K562 (cell line): ENCODE data around the gene DPP9. TPM values are rescaled to one million over a fixed set of nuclear protein-coding genes. Genes with fewer than 3 reads are reported as not detected.
A peak's percentile ranks its signal among the peaks of the same experiment; 100 is the strongest.

Source experiments
- ARID1B ChIP-seq: fragments of 450-650 bp; IDR thresholded peaks from 2 replicates; pipeline ENCODE4 v1.6.1; 2016; ENCODE audit warnings: antibody characterized with exemption, mild to moderate bottlenecking, inconsistent platforms
- ELF2 ChIP-seq: fragments of 250-450 bp; sonication (Bioruptor Pico); IDR thresholded peaks from 2 replicates; pipeline ENCODE4 v1.5.0; 2021; ENCODE audit warnings: mild to moderate bottlenecking
- FOXK1 ChIP-seq: sonication (generic); formaldehyde crosslinking; IDR thresholded peaks from 2 replicates; pipeline ENCODE4 v1.8.0; 2022; ENCODE audit warnings: missing genetic modification reagents, mild to moderate bottlenecking, borderline replicate concordance
- GATA2 ChIP-seq: sonication (generic); formaldehyde crosslinking; IDR thresholded peaks from 2 replicates; pipeline ENCODE4 v1.4.0; 2020; ENCODE audit warnings: mild to moderate bottlenecking, missing genetic modification reagents
- HDAC2 ChIP-seq: fragments of 450-650 bp; IDR thresholded peaks from 2 replicates; pipeline ENCODE4 v1.6.1; 2016; ENCODE audit warnings: mild to moderate bottlenecking
- KHSRP ChIP-seq: fragments of 450-650 bp; IDR thresholded peaks from 2 replicates; pipeline ENCODE4 v1.6.1; 2017
- LEF1 ChIP-seq: fragments of 450-650 bp; IDR thresholded peaks from 2 replicates; pipeline ENCODE4 v1.6.1; 2016; ENCODE audit warnings: mild to moderate bottlenecking
- NFXL1 ChIP-seq: fragments of 450-650 bp; formaldehyde crosslinking; IDR thresholded peaks from 2 replicates; pipeline ENCODE4 v1.4.0; 2021; ENCODE audit warnings: mild to moderate bottlenecking
- NR2C1 ChIP-seq, 2 experiments: fragments of 450-650 bp; IDR thresholded peaks; 2 replicates each; pipeline ENCODE4 v1.6.1; 2017; ENCODE audit warnings: mild to moderate bottlenecking in 2 of 2, antibody characterized with exemption in 1 of 2, inconsistent platforms in 1 of 2, missing compliant biosample characterization in 1 of 2, missing genetic modification characterization in 1 of 2
- SMAD4 ChIP-seq: fragments of 250-450 bp; sonication (Bioruptor Pico); conservative IDR thresholded peaks from 2 replicates; pipeline ENCODE4 v1.8.0; 2021; ENCODE audit warnings: inconsistent platforms, mild to moderate bottlenecking, moderate library complexity
- TCFL5 ChIP-seq: fragments of 250-450 bp; sonication (Bioruptor Pico); conservative IDR thresholded peaks from 2 replicates; pipeline ENCODE4 v1.6.1; 2021; ENCODE audit warnings: mild to moderate bottlenecking, moderate library complexity, matching md5 sums
- TOE1 ChIP-seq, 2 experiments: fragments of 450-650 bp in 1 of 2; sonication (generic) in 1 of 2; formaldehyde crosslinking in 1 of 2; IDR thresholded peaks; 2 replicates each; pipeline versions ENCODE4 v1.7.1 to v1.8.0; 2016 to 2022; ENCODE audit warnings: borderline replicate concordance in 2 of 2, mild to moderate bottlenecking in 2 of 2, antibody characterized with exemption in 1 of 2, inconsistent platforms in 1 of 2, low read depth in 1 of 2, missing genetic modification reagents in 1 of 2, moderate library complexity in 1 of 2
- ZNF175 ChIP-seq: fragments of 200-800 bp; sonication (Bioruptor generic); IDR thresholded peaks from 2 replicates; pipeline ENCODE4 v1.6.1; 2016; ENCODE audit warnings: low read depth, mild to moderate bottlenecking, missing genetic modification characterization, missing compliant biosample characterization
- ZNF354B ChIP-seq: fragments of 250-450 bp; sonication (Bioruptor Pico); IDR thresholded peaks from 2 replicates; pipeline ENCODE4 v1.4.0; 2020
- ZNF764 ChIP-seq: fragments of 250-450 bp; sonication (Bioruptor Pico); IDR thresholded peaks from 2 replicates; pipeline ENCODE4 v1.4.0; 2020; ENCODE audit warnings: low read depth, mild to moderate bottlenecking, moderate library complexity
- polyA plus RNA-seq, 8 experiments: library from polyadenylated mRNA; depleted of rRNA in 4 of 8; stranded (reverse) in 5 of 8; unstranded in 3 of 8; fragments of >200 nt; fragmentation: Nextera tagmentation in 2 of 8; fragmentation: Illumina TruSeq in 1 of 8; extraction: Ambion mirVana in 2 of 8; extraction: Trizol in 1 of 8; gene quantifications; 2 replicates each; pipeline versions ENCODE4 v1.2.1 to v1.2.3, GENCODE V29; 2011 to 2014; ENCODE audit warnings: inconsistent platforms in 1 of 8, missing spikeins in 1 of 8
- total RNA-seq, 7 experiments: library from RNA; depleted of rRNA in 6 of 7; stranded (reverse); fragments of >200 nt in 6 of 7; fragmentation: Illumina TruSeq in 2 of 7; extraction: Trizol in 2 of 7; gene quantifications; 2 replicates each; pipeline versions ENCODE4 v1.2.1 to v1.2.3, GENCODE V29; 2011 to 2021; ENCODE audit warnings: low replicate concordance in 1 of 7
- TF ChIP-seq, protein P1 (sequence below): fragments of 250-450 bp; sonication (Bioruptor Pico); IDR thresholded peaks from 2 replicates; pipeline ENCODE4 v1.4.0; 2020; ENCODE audit warnings: mild to moderate bottlenecking, moderate library complexity, borderline replicate concordance
- TF ChIP-seq, protein P2 (sequence below), 2 experiments: fragments of 150-350 bp in 1 of 2; IDR thresholded peaks; 2 replicates each; pipeline ENCODE4 v1.6.1; 2012 to 2016; ENCODE audit warnings: low read depth in 2 of 2, low read length in 2 of 2, mild to moderate bottlenecking in 1 of 2, moderate library complexity in 1 of 2
- TF ChIP-seq, protein P3 (sequence below): sonication (generic); formaldehyde crosslinking; IDR thresholded peaks from 2 replicates; pipeline ENCODE4 v1.8.1; 2023; ENCODE audit warnings: mild to moderate bottlenecking, missing genetic modification reagents
- TF ChIP-seq, protein P4 (sequence below): fragments of 450-650 bp; formaldehyde crosslinking; IDR thresholded peaks from 2 replicates; pipeline ENCODE4 v1.4.0; 2022; ENCODE audit warnings: mild to moderate bottlenecking, moderate library complexity

DPP9 gene
- total and polyA plus RNA-seq, 9 of the 15 experiments (the other 6 are each of a cell fraction or from before 2014, with no cell fraction given) = 0.90 to 66.7 (median 24.5) TPM

DNA sequence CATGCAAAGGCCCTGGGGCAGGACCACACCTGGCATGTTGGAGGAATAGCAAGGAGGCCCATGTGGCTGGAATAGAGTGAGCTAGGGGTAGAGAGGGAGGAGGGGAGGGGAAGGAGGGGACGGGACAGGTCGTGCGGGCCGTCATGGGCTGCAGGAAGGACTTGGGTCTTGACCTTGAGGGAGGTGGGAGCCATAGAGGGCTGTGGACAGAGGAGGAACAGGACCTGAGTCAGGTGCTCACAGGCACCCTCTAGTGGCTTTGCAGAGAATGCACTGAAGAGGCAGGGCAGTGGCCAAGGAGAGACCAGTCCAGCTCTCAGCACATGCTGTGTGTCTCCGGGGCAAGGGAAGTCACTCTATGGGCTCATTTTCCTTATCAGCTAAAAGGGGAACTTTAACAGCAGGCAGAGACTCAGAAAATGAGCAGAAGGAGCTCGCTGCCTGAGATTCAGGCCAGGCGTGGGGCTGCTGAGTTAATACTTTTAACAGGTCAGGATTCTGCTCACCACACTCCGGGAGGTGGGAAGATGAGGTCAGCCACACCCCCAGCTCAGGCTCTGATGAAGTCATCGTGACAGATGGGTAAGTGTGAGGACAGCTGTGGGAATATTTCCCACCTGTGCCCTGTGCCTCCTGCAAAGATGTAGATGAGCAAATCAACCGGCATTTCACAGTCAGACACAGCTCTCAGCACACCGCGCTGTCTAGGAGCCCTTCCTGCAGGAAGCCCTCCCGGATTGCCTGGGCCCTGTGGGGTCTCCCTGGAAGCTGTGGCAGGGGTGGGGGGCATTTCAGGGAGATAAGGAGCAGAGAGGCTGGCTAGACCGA is 90.3 kb downstream of the DPP9 start (continued):
- TF ChIP-seq FOXK1 (CRISPR knock-in tag) (0 out of 2 replicates have a peak, but pooled peaks have one; percentile 38), ZNF354B (CRISPR knock-in tag) (no peak), ARID1B (peak; percentile 41; the same call in 1 of the 2 replicates), GATA2 (CRISPR knock-in tag) (peak; percentile 86), SMAD4 (CRISPR knock-in tag) (0 out of 2 replicates have a peak, but pooled peaks have one; percentile 22), NFXL1 (CRISPR knock-in tag) (no peak), LEF1 (0 out of 2 replicates have a peak, but pooled peaks have one; percentile 34), ZNF764 (CRISPR knock-in tag) (no peak), TCFL5 (CRISPR knock-in tag) (no peak), KHSRP (no peak), ELF2 (no peak), TOE1 (IDR thresholded peaks at IDR 0.05; ENCODE audit: borderline replicate concordance) (peak; percentile 56; the same call in 1 of the 2 replicates), TOE1 (CRISPR knock-in tag; IDR thresholded peaks at IDR 0.05; ENCODE audit: borderline replicate concordance, low read depth) (no peak), NR2C1 (IDR thresholded peaks at IDR 0.05) (peak; percentile 29; the same call in 1 of the 2 replicates), NR2C1 (tag; IDR thresholded peaks at IDR 0.05) (no peak), HDAC2 (peak; percentile 98), ZNF175 (CRISPR knock-in tag) (no peak)
- TF ChIP-seq, protein P1, sequence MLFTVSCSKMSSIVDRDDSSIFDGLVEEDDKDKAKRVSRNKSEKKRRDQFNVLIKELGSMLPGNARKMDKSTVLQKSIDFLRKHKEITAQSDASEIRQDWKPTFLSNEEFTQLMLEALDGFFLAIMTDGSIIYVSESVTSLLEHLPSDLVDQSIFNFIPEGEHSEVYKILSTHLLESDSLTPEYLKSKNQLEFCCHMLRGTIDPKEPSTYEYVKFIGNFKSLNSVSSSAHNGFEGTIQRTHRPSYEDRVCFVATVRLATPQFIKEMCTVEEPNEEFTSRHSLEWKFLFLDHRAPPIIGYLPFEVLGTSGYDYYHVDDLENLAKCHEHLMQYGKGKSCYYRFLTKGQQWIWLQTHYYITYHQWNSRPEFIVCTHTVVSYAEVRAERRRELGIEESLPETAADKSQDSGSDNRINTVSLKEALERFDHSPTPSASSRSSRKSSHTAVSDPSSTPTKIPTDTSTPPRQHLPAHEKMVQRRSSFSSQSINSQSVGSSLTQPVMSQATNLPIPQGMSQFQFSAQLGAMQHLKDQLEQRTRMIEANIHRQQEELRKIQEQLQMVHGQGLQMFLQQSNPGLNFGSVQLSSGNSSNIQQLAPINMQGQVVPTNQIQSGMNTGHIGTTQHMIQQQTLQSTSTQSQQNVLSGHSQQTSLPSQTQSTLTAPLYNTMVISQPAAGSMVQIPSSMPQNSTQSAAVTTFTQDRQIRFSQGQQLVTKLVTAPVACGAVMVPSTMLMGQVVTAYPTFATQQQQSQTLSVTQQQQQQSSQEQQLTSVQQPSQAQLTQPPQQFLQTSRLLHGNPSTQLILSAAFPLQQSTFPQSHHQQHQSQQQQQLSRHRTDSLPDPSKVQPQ = no peak
- TF ChIP-seq, protein P2, sequence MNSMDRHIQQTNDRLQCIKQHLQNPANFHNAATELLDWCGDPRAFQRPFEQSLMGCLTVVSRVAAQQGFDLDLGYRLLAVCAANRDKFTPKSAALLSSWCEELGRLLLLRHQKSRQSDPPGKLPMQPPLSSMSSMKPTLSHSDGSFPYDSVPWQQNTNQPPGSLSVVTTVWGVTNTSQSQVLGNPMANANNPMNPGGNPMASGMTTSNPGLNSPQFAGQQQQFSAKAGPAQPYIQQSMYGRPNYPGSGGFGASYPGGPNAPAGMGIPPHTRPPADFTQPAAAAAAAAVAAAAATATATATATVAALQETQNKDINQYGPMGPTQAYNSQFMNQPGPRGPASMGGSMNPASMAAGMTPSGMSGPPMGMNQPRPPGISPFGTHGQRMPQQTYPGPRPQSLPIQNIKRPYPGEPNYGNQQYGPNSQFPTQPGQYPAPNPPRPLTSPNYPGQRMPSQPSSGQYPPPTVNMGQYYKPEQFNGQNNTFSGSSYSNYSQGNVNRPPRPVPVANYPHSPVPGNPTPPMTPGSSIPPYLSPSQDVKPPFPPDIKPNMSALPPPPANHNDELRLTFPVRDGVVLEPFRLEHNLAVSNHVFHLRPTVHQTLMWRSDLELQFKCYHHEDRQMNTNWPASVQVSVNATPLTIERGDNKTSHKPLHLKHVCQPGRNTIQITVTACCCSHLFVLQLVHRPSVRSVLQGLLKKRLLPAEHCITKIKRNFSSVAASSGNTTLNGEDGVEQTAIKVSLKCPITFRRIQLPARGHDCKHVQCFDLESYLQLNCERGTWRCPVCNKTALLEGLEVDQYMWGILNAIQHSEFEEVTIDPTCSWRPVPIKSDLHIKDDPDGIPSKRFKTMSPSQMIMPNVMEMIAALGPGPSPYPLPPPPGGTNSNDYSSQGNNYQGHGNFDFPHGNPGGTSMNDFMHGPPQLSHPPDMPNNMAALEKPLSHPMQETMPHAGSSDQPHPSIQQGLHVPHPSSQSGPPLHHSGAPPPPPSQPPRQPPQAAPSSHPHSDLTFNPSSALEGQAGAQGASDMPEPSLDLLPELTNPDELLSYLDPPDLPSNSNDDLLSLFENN (IDR thresholded peaks at IDR 0.05; ENCODE audit: low read depth in 2 of 2, low read length in 2 of 2) = no peak
- TF ChIP-seq, protein P3, sequence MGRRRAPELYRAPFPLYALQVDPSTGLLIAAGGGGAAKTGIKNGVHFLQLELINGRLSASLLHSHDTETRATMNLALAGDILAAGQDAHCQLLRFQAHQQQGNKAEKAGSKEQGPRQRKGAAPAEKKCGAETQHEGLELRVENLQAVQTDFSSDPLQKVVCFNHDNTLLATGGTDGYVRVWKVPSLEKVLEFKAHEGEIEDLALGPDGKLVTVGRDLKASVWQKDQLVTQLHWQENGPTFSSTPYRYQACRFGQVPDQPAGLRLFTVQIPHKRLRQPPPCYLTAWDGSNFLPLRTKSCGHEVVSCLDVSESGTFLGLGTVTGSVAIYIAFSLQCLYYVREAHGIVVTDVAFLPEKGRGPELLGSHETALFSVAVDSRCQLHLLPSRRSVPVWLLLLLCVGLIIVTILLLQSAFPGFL (CRISPR knock-in tag) = no peak
- TF ChIP-seq, protein P4, sequence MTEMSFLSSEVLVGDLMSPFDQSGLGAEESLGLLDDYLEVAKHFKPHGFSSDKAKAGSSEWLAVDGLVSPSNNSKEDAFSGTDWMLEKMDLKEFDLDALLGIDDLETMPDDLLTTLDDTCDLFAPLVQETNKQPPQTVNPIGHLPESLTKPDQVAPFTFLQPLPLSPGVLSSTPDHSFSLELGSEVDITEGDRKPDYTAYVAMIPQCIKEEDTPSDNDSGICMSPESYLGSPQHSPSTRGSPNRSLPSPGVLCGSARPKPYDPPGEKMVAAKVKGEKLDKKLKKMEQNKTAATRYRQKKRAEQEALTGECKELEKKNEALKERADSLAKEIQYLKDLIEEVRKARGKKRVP (CRISPR knock-in tag) = no peak
